ENCODE results near the gene DBH.
"Not testable (repeated sequence)": the region's sequence is repeated elsewhere in the genome, so short reads cannot be mapped to it uniquely, and the experiment has no call there.

The DBH gene

GRCh38 chr9:133621725-133622267, 14.4 kb upstream of the DBH start:
- Histone ChIP-seq H3K27me3 (ENCODE audit: insufficient read depth, poor library complexity, severe bottlenecking) (peaks cover 16% of the 10 kb centered on the region), H3K4me3 (replicated peaks; ENCODE audit: insufficient read depth, low read length) (no peak overlapping the region), H3K27ac (replicated peaks) (no peak overlapping the region)
- TF ChIP-seq GABPA (IDR thresholded peaks at IDR 0.05; ENCODE audit: low read depth), result no peak
- TF ChIP-seq, protein P1, sequence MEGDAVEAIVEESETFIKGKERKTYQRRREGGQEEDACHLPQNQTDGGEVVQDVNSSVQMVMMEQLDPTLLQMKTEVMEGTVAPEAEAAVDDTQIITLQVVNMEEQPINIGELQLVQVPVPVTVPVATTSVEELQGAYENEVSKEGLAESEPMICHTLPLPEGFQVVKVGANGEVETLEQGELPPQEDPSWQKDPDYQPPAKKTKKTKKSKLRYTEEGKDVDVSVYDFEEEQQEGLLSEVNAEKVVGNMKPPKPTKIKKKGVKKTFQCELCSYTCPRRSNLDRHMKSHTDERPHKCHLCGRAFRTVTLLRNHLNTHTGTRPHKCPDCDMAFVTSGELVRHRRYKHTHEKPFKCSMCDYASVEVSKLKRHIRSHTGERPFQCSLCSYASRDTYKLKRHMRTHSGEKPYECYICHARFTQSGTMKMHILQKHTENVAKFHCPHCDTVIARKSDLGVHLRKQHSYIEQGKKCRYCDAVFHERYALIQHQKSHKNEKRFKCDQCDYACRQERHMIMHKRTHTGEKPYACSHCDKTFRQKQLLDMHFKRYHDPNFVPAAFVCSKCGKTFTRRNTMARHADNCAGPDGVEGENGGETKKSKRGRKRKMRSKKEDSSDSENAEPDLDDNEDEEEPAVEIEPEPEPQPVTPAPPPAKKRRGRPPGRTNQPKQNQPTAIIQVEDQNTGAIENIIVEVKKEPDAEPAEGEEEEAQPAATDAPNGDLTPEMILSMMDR (IDR thresholded peaks at IDR 0.05; ENCODE audit: insufficient read depth, low read length), result no peak
- DNase-seq (ENCODE audit: low read depth in 1 of 2, low spot score in 1 of 2), result no peak

DNA sequence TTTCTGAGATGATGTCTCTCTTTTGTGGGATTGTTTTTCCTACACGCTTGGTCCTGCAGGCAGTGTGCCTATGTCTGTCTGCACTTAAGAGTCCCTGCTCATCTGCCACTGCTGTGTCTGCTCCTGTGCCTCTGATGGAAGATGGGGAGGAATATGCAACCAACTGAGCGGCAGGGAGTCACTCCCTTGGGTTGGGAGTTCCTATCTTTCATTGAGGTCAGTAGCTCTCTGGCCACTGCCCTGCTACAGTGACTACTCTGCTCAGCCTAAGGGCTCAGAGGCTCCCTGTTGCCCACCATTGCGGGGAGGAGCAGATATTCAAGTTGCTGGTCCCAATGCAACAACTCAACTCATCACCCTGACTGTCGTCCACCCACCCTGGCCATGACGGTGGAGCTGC, 13.6 kb upstream of the DBH start:
- no peak overlapping the region for H3K27ac ChIP-seq (replicated peaks)
- no peak for TF ChIP-seq POLR2AphosphoS5 (IDR thresholded peaks at IDR 0.05; ENCODE audit: low read depth)
- TF ChIP-seq, protein P2, sequence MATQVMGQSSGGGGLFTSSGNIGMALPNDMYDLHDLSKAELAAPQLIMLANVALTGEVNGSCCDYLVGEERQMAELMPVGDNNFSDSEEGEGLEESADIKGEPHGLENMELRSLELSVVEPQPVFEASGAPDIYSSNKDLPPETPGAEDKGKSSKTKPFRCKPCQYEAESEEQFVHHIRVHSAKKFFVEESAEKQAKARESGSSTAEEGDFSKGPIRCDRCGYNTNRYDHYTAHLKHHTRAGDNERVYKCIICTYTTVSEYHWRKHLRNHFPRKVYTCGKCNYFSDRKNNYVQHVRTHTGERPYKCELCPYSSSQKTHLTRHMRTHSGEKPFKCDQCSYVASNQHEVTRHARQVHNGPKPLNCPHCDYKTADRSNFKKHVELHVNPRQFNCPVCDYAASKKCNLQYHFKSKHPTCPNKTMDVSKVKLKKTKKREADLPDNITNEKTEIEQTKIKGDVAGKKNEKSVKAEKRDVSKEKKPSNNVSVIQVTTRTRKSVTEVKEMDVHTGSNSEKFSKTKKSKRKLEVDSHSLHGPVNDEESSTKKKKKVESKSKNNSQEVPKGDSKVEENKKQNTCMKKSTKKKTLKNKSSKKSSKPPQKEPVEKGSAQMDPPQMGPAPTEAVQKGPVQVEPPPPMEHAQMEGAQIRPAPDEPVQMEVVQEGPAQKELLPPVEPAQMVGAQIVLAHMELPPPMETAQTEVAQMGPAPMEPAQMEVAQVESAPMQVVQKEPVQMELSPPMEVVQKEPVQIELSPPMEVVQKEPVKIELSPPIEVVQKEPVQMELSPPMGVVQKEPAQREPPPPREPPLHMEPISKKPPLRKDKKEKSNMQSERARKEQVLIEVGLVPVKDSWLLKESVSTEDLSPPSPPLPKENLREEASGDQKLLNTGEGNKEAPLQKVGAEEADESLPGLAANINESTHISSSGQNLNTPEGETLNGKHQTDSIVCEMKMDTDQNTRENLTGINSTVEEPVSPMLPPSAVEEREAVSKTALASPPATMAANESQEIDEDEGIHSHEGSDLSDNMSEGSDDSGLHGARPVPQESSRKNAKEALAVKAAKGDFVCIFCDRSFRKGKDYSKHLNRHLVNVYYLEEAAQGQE (IDR thresholded peaks at IDR 0.05; ENCODE audit: insufficient replicate concordance, low read depth), result no peak
- TF ChIP-seq, protein P1 (IDR thresholded peaks at IDR 0.05; ENCODE audit: insufficient read depth, low read length), result no peak
- H3K27me3 ChIP-seq (ENCODE audit: insufficient read depth, poor library complexity, severe bottlenecking), result peaks cover 16% of the 10 kb centered on the region
- DNase-seq (ENCODE audit: low read depth in 1 of 2, low spot score in 1 of 2), result no peak
- no peak overlapping the region for H3K4me3 ChIP-seq (replicated peaks; ENCODE audit: insufficient read depth, low read length)

DNA sequence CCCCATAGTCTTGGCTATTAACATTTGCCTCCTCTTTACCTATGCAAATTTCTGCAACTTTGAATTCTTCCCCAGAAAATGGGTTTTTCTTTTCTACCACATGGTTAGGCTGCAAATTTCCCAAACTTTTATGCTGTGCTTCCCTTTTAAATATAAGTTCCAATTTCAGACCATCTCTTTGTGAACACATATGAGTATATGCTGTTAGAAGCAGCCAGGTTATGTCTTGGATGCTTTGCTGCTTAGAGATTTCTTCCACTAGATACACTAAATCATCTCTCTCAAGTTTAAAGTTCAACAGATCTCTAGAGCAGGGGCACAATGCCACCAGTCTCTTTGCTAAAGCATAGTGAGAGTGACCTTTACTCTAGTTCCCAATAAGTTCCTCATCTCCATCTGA, 10.2 kb upstream of the DBH start:
- not testable (repeated sequence) for H3K27ac ChIP-seq (replicated peaks); H3K27me3 ChIP-seq (ENCODE audit: insufficient read depth, poor library complexity, severe bottlenecking); DNase-seq (ENCODE audit: low read depth in 1 of 2, low spot score in 1 of 2); H3K4me3 ChIP-seq (replicated peaks; ENCODE audit: insufficient read depth, low read length)

DNA sequence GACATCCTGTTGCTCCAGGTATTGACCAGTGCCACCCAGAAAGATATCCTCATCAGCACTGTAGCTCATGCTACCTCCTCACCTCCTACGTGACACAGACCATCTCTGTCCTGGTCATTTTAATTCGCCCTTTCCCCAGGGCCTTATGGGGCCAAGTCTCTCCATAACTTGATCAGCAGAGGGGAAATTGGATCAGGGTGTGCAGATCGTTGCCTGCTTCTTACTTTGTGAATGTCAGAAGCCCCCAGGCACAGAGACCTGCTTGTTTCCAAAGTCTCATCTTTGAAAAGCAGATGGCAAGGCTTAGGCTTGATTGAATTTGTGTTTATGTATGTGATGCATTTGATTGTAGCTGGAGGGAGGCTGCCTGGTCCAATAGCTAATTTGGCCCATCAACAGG, 8.8 kb upstream of the DBH start:
- Histone ChIP-seq H3K4me3 (replicated peaks; ENCODE audit: insufficient read depth, low read length) (no peak overlapping the region), H3K27me3 (ENCODE audit: insufficient read depth, poor library complexity, severe bottlenecking) (no peaks in the 10 kb centered on the region), H3K27ac (replicated peaks) (no peak overlapping the region)
- DNase-seq (ENCODE audit: low read depth in 1 of 2, low spot score in 1 of 2), result no peak
- TF ChIP-seq, protein P1 (IDR thresholded peaks at IDR 0.05; ENCODE audit: insufficient read depth, low read length), result no peak
- TF ChIP-seq SPI1 (IDR thresholded peaks at IDR 0.05; ENCODE audit: borderline replicate concordance, low read depth) (no peak), GABPA (IDR thresholded peaks at IDR 0.05; ENCODE audit: low read depth) (no peak), POLR2AphosphoS5 (IDR thresholded peaks at IDR 0.05; ENCODE audit: low read depth) (no peak)
- TF ChIP-seq, protein P2 (IDR thresholded peaks at IDR 0.05; ENCODE audit: insufficient replicate concordance, low read depth), result no peak
